PC-3 (cell line): ENCODE data around the gene JAK3. TPM values are rescaled to one million over a fixed set of nuclear protein-coding genes. Genes with fewer than 3 reads are reported as not detected.
A peak's percentile ranks its signal among the peaks of the same experiment; 100 is the strongest.

Experiments used
- ATAC-seq: fragments of 200-7000 bp; cut with Tn5 transposase; 2 replicates; pipeline ENCODE4 v1.9.1; 2020; ENCODE audit warnings: mild to moderate bottlenecking, moderate library complexity
- BruUV-seq: library from RNA; stranded (reverse); fragments of 400-500 nt; replicated peaks from 2 replicates; lab custom pipeline; 2021; lab: Mats Ljungman, UMichigan
- CTCF ChIA-PET: fragments of 300-600 bp; sonication (Branson Sonifier 250); formaldehyde crosslinking; loops from one replicate; lab custom pipeline; 2022; ENCODE audit warnings: antibody characterized with exemption; lab: Charles Lee
- POLR2A ChIA-PET: fragments of 300-600 bp; sonication (Branson Sonifier 250); formaldehyde crosslinking; loops from one replicate; lab custom pipeline; 2022; ENCODE audit warnings: antibody characterized with exemption; ENCODE audit not compliant: unreplicated experiment; lab: Charles Lee
- DNase-seq: peaks from one replicate; pipeline ENCODE4 v3.0.0-alpha.2; 2015
- H2AFZ ChIP-seq: fragments of 300-600 bp; sonication (generic); 2 replicates; pipeline ENCODE4 v1.6.0; 2016; ENCODE audit warnings: antibody characterized with exemption, low read length
- H3F3A ChIP-seq: fragments of 300-600 bp; sonication (generic); one replicate; pipeline ENCODE4 v1.6.0; 2017; ENCODE audit warnings: antibody characterized with exemption, low read length, control low read depth, mild to moderate bottlenecking; ENCODE audit not compliant: unreplicated experiment
- H3K27ac ChIP-seq: fragments of 300-600 bp; sonication (generic); 2 replicates; pipeline ENCODE4 v1.5.1; 2016; ENCODE audit warnings: mild to moderate bottlenecking, low read length
- H3K27me3 ChIP-seq: fragments of 300-600 bp; sonication (generic); 2 replicates; pipeline ENCODE4 v1.6.1; 2016; ENCODE audit warnings: low read length, mixed read lengths
- H3K36me3 ChIP-seq: fragments of 300-600 bp; sonication (generic); 2 replicates; pipeline ENCODE4 v1.6.1; 2016; ENCODE audit warnings: low read depth, mixed run types, low read length, mixed read lengths
- H3K4me1 ChIP-seq: fragments of 300-600 bp; sonication (generic); 2 replicates; pipeline ENCODE4 v1.5.1; 2016; ENCODE audit warnings: low read length; ENCODE audit not compliant: insufficient read depth
- H3K4me2 ChIP-seq: fragments of 300-600 bp; sonication (generic); 2 replicates; pipeline ENCODE4 v1.6.0; 2016; ENCODE audit warnings: low read length
- H3K4me3 ChIP-seq: fragments of 300-600 bp; sonication (generic); 2 replicates; pipeline ENCODE4 v1.5.1; 2016; ENCODE audit warnings: mild to moderate bottlenecking, low read length, mixed read lengths
- H3K79me2 ChIP-seq: fragments of 300-600 bp; sonication (generic); 2 replicates; pipeline ENCODE4 v1.6.1; 2017; ENCODE audit warnings: low read length, mixed read lengths
- H3K9ac ChIP-seq: fragments of 300-600 bp; sonication (generic); 2 replicates; pipeline ENCODE4 v1.6.0; 2016; ENCODE audit warnings: mild to moderate bottlenecking, low read length
- H3K9me2 ChIP-seq: fragments of 300-600 bp; sonication (generic); replicated peaks from 2 replicates; pipeline ENCODE4 v1.6.1; 2016; ENCODE audit warnings: mixed run types, low read length, mixed read lengths
- H3K9me3 ChIP-seq: fragments of 300-600 bp; sonication (generic); 2 replicates; pipeline ENCODE4 v1.6.1; 2016; ENCODE audit warnings: low read length, mixed read lengths
- H4K20me1 ChIP-seq: fragments of 300-600 bp; sonication (generic); 2 replicates; pipeline ENCODE4 v1.6.1; 2016; ENCODE audit warnings: low read length, mixed read lengths
- EZH2 ChIP-seq: fragments of 300-600 bp; sonication (generic); IDR thresholded peaks from one replicate; pipeline ENCODE4 v1.6.1; 2017; ENCODE audit warnings: antibody characterized with exemption, mild to moderate bottlenecking, low read length; ENCODE audit not compliant: unreplicated experiment
- EZH2phosphoT487 ChIP-seq: fragments of 300-600 bp; sonication (generic); IDR thresholded peaks from 2 replicates; pipeline ENCODE4 v1.6.1; 2018; ENCODE audit warnings: mild to moderate bottlenecking, antibody characterized with exemption, low read length, borderline replicate concordance
- intact Hi-C: fragments of 100-400 bp; cut with micrococcal nuclease; formaldehyde crosslinking; loops from 2 replicates; pipeline ENCODE4 v1.9.0; 2023
- total RNA-seq: library from RNA; depleted of rRNA; stranded (reverse); fragments of >200 nt; gene quantifications from 2 replicates; pipeline ENCODE4 v1.2.3, GENCODE V29; 2014
- TF ChIP-seq, protein P1 (sequence below): fragments of 300-600 bp; sonication (generic); conservative IDR thresholded peaks from 2 replicates; pipeline ENCODE4 v1.5.1; 2017; ENCODE audit warnings: antibody characterized with exemption, low read depth, mild to moderate bottlenecking, low read length

Gene JAK3
- total RNA-seq, 1 experiment from 2014 or later, result 1.5 TPM

DNA sequence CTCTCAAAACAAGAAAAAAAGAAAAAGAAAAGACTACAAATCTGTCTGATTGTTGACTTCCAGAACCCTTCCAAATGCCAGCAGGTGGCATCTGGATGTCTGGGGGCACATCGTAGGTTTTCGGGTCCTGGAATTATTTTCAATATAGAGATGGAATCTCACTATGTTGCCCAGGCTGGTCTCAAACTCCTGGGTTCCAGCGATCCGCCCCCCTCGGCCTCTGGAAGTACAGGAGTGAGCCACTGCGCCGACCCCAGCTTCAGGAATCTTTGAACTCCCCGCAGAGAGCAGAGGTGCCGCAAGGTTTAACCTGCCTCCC lies 53.4 kb downstream of the JAK3 start:
- Histone ChIP-seq H3K4me1 (peaks cover 58% of the 10 kb centered on the region), H3K9ac (peak overlapping the region; percentile 95), H3K36me3 (no peaks in the 10 kb centered on the region), H3K9me3 (no peaks in the 10 kb centered on the region), H3K9me2 (no peaks in the 10 kb centered on the region), H3F3A (peaks cover 6% of the 10 kb centered on the region), H3K79me2 (peaks cover 41% of the 10 kb centered on the region), H3K27ac (peak overlapping the region; percentile 99), H2AFZ (peak overlapping the region; percentile 78), H3K27me3 (no peaks in the 10 kb centered on the region), H3K4me3 (peak overlapping the region; percentile 84), H3K4me2 (peak overlapping the region; percentile 90), H4K20me1 (no peaks in the 10 kb centered on the region)
- TF ChIP-seq EZH2, result no peak
- TF ChIP-seq, protein P1, sequence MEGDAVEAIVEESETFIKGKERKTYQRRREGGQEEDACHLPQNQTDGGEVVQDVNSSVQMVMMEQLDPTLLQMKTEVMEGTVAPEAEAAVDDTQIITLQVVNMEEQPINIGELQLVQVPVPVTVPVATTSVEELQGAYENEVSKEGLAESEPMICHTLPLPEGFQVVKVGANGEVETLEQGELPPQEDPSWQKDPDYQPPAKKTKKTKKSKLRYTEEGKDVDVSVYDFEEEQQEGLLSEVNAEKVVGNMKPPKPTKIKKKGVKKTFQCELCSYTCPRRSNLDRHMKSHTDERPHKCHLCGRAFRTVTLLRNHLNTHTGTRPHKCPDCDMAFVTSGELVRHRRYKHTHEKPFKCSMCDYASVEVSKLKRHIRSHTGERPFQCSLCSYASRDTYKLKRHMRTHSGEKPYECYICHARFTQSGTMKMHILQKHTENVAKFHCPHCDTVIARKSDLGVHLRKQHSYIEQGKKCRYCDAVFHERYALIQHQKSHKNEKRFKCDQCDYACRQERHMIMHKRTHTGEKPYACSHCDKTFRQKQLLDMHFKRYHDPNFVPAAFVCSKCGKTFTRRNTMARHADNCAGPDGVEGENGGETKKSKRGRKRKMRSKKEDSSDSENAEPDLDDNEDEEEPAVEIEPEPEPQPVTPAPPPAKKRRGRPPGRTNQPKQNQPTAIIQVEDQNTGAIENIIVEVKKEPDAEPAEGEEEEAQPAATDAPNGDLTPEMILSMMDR, result 0 out of 2 replicates have a peak, but pooled peaks have one; percentile 30
- ChIA-PET CTCF (interaction anchor here (1.6 kb wide), 1 partner anchor 65 kb away, joined by 4 read pairs; the partner anchor contains the start of gene RPL18A), POLR2A (interaction anchor here (0.7 kb wide), 2 partner anchors 48 to 489 kb away, joined by 3 to 4 read pairs; no protein-coding TSS in a partner anchor)
- TSS peak; percentile 17 for BruUV-seq
- ATAC-seq (no peak), DNase-seq (no peak)
- intact Hi-C loops, result no loop called here

DNA sequence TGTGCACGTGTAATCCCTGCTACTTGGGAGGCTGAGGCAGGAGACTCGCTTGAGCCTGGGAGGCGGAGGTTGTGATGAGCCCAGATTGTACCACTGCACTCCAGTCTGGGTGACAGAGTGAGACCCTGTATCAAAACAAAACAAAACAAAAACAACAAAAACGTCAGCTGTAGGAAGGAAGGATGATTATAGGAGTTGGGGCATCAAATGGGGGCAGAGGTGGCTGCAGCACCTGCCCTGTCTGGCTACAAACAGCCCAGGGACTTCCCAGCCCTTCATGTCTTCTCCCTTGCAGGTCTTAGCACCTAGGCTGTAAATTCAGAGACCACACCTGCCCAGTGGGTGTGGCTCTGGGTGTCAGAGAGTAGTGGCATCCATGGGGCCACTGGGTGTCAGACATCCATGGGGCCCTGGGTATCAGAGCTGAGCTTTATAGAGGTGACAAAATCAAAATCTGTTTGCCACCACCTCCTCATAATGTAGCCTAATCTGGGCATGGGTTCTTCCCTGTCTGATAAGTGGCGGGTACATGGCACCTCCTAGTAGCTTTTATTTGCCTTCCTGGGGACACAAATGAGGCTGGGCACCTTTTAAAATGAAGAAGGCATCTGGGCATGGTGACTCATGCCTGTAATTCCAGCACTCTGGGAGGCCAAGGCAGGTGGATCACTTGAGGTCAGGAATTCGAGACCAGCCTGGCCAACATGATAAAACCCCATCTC lies 57.6 kb downstream of the JAK3 start:
- Histone ChIP-seq H2AFZ (no peak overlapping the region), H3K9ac (no peak overlapping the region), H3K9me2 (no peaks in the 10 kb centered on the region), H3K4me2 (0 out of 2 replicates have a peak overlapping the region, but pooled peaks have one; percentile 19), H3F3A (no peaks in the 10 kb centered on the region), H4K20me1 (no peaks in the 10 kb centered on the region), H3K4me3 (no peak overlapping the region), H3K79me2 (peaks cover 2% of the 10 kb centered on the region), H3K27me3 (no peaks in the 10 kb centered on the region), H3K27ac (peak overlapping the region; percentile 45; the same call in 1 of the 2 replicates), H3K9me3 (no peaks in the 10 kb centered on the region), H3K4me1 (peaks cover 27% of the 10 kb centered on the region), H3K36me3 (no peaks in the 10 kb centered on the region)
- DNase-seq, result peak; percentile 58
- TF ChIP-seq EZH2phosphoT487, result no peak
- TF ChIP-seq, protein P1, result no peak
- TF ChIP-seq EZH2, result no peak
- ChIA-PET POLR2A (no interaction called here), CTCF (interaction anchor here (0.5 kb wide), 1 partner anchor 182 kb away, joined by 3 read pairs; no protein-coding TSS in a partner anchor)
- intact Hi-C loops, result loop anchor here (1.0 kb wide), 1 partner anchor 51 kb away; no protein-coding TSS in a partner anchor
- BruUV-seq, result no TSS peak
- peak; percentile 41 for ATAC-seq

DNA sequence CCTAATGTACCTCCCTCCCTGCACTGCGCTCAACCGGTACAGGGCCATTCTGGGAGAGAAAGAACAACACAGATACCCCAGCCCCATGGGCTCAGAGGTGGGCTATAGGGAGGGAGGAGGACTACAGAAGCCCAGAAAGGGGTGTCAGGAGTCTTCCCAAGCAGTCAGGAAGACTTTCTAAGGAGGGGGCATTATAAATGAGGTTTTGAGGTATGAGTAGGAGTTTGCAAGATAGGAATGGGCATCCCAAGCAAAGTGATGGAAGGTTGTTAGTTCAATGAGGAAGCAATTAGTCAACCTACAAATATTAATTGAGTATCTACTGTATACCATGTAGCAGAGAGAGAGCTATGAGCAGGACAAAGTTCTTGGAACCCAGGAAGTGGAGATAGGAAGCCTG lies 59.1 kb downstream of the JAK3 start:
- Histone ChIP-seq H3K79me2 (no peaks in the 10 kb centered on the region), H3K9me2 (no peaks in the 10 kb centered on the region), H3K4me1 (peaks cover 21% of the 10 kb centered on the region), H3K4me3 (no peak overlapping the region), H3K27ac (no peak overlapping the region), H4K20me1 (no peaks in the 10 kb centered on the region), H3K9me3 (no peaks in the 10 kb centered on the region), H3K4me2 (no peak overlapping the region), H3K36me3 (no peaks in the 10 kb centered on the region), H3F3A (no peaks in the 10 kb centered on the region), H3K27me3 (no peaks in the 10 kb centered on the region), H3K9ac (no peak overlapping the region), H2AFZ (no peak overlapping the region)
- BruUV-seq, result no TSS peak
- intact Hi-C loops, result no loop called here
- CTCF ChIA-PET, result no interaction called here
- TF ChIP-seq, protein P1, result no peak
- TF ChIP-seq EZH2phosphoT487 (no peak), EZH2 (no peak)
- POLR2A ChIA-PET, result no interaction called here
- no peak for DNase-seq
- ATAC-seq, result no peak
